HepG2 (cell line): ENCODE data around the gene ASGR1. TPM values are rescaled to one million over a fixed set of nuclear protein-coding genes. Genes with fewer than 3 reads are reported as not detected.
A peak's percentile ranks its signal among the peaks of the same experiment; 100 is the strongest.

Experiments used
- HOXA7 ChIP-seq: sonication (generic); formaldehyde crosslinking; IDR thresholded peaks from 2 replicates; pipeline ENCODE4 v1.8.1; 2022; ENCODE audit warnings: mild to moderate bottlenecking, missing genetic modification reagents, moderate library complexity
- JDP2 ChIP-seq: sonication (generic); formaldehyde crosslinking; IDR thresholded peaks from 2 replicates; pipeline ENCODE4 v1.8.1; 2022; ENCODE audit warnings: missing genetic modification reagents, borderline replicate concordance
- ZNF24 ChIP-seq: fragments of 450-650 bp; IDR thresholded peaks from 2 replicates; pipeline ENCODE4 v1.6.1; 2017; ENCODE audit warnings: antibody characterized with exemption, mild to moderate bottlenecking
- ZNF441 ChIP-seq: sonication (generic); formaldehyde crosslinking; IDR thresholded peaks from 2 replicates; pipeline ENCODE4 v1.7.0; 2021; ENCODE audit warnings: missing genetic modification reagents, borderline replicate concordance
- ZNF816 ChIP-seq: sonication (generic); formaldehyde crosslinking; IDR thresholded peaks from 2 replicates; pipeline ENCODE4 v1.8.0; 2022; ENCODE audit warnings: missing genetic modification reagents, mild to moderate bottlenecking, borderline replicate concordance
- ZSCAN21 ChIP-seq: sonication (generic); formaldehyde crosslinking; IDR thresholded peaks from 2 replicates; pipeline ENCODE4 v1.8.0; 2022; ENCODE audit warnings: mild to moderate bottlenecking, missing genetic modification reagents, moderate library complexity, borderline replicate concordance
- ZSCAN30 ChIP-seq: sonication (generic); formaldehyde crosslinking; IDR thresholded peaks from 2 replicates; pipeline ENCODE4 v1.5.0; 2020; ENCODE audit warnings: mild to moderate bottlenecking, missing genetic modification reagents
- polyA plus RNA-seq, 8 experiments: library from polyadenylated mRNA; depleted of rRNA in 3 of 8; stranded (reverse) in 7 of 8; unstranded in 1 of 8; fragments of >200 nt; fragmentation: Illumina TruSeq in 4 of 8; extraction: Trizol in 4 of 8; gene quantifications; 2 replicates each; pipeline versions ENCODE4 v1.2.1 to v1.2.3, GENCODE V29; 2011 to 2016; ENCODE audit warnings: low read depth in 4 of 8, missing spikeins in 1 of 8, mixed read lengths in 1 of 8; ENCODE audit not compliant: insufficient read depth in 1 of 8
- total RNA-seq, 5 experiments: library from RNA; depleted of rRNA; stranded (reverse); fragments of >200 nt; fragmentation: Illumina TruSeq; extraction: Trizol; gene quantifications; 2 replicates each; pipeline ENCODE4 v1.2.3, GENCODE V29; 2016; ENCODE audit warnings: low read depth in 1 of 5
- TF ChIP-seq, protein P1 (sequence below): sonication (generic); formaldehyde crosslinking; IDR thresholded peaks from 2 replicates; pipeline ENCODE4 v1.4.0; 2020; ENCODE audit warnings: mild to moderate bottlenecking, missing genetic modification reagents
- TF ChIP-seq, protein P2 (sequence below): sonication (generic); formaldehyde crosslinking; IDR thresholded peaks from 2 replicates; pipeline ENCODE4 v1.4.0; 2020; ENCODE audit warnings: mild to moderate bottlenecking, missing genetic modification reagents
- TF ChIP-seq, protein P3 (sequence below): sonication (generic); formaldehyde crosslinking; IDR thresholded peaks from 2 replicates; pipeline ENCODE4 v1.8.0; 2022; ENCODE audit warnings: low read depth, missing genetic modification reagents
- TF ChIP-seq, protein P4 (sequence below): sonication (generic); formaldehyde crosslinking; IDR thresholded peaks from 2 replicates; pipeline ENCODE4 v1.4.0; 2020; ENCODE audit warnings: mild to moderate bottlenecking, low read depth, missing genetic modification reagents
- TF ChIP-seq, protein P5 (sequence below): sonication (generic); formaldehyde crosslinking; IDR thresholded peaks from 2 replicates; pipeline ENCODE4 v1.5.1; 2020; ENCODE audit warnings: missing genetic modification reagents, mild to moderate bottlenecking, borderline replicate concordance

The ASGR1 gene
- total and polyA plus RNA-seq, 2 of the 13 experiments (the other 11 are each of a cell fraction or from before 2014, with no cell fraction given) = 353 to 796 TPM

DNA sequence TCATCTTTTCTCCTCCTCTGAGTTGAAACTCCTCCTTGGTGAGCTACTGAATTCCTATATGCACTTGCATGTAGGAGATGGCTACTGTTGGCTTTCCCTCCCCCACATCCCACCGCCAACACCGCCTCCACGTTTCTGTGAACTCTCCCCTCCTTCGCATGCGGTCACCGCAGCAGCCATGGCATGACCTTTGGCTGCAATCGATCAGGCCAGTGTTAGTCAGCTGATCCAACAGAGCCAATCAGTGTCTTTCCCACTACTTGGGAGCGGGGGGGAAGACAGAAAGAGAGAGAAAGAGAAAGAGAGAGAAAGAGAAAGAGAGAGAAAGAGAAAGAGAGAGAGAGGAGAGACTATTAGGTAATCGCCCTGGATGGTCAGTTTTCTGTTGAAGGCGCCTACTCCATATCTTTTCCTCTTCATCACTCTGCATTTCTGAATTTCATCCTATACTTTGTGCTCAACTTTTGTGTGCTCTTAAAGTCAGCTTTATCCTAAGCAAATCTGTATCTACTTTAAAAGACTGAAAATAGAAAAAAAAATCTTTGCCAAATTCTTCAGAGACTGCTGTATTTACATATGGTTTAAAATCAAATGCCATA, 22.7 kb downstream of the ASGR1 start (continued):
- TF ChIP-seq, protein P1, sequence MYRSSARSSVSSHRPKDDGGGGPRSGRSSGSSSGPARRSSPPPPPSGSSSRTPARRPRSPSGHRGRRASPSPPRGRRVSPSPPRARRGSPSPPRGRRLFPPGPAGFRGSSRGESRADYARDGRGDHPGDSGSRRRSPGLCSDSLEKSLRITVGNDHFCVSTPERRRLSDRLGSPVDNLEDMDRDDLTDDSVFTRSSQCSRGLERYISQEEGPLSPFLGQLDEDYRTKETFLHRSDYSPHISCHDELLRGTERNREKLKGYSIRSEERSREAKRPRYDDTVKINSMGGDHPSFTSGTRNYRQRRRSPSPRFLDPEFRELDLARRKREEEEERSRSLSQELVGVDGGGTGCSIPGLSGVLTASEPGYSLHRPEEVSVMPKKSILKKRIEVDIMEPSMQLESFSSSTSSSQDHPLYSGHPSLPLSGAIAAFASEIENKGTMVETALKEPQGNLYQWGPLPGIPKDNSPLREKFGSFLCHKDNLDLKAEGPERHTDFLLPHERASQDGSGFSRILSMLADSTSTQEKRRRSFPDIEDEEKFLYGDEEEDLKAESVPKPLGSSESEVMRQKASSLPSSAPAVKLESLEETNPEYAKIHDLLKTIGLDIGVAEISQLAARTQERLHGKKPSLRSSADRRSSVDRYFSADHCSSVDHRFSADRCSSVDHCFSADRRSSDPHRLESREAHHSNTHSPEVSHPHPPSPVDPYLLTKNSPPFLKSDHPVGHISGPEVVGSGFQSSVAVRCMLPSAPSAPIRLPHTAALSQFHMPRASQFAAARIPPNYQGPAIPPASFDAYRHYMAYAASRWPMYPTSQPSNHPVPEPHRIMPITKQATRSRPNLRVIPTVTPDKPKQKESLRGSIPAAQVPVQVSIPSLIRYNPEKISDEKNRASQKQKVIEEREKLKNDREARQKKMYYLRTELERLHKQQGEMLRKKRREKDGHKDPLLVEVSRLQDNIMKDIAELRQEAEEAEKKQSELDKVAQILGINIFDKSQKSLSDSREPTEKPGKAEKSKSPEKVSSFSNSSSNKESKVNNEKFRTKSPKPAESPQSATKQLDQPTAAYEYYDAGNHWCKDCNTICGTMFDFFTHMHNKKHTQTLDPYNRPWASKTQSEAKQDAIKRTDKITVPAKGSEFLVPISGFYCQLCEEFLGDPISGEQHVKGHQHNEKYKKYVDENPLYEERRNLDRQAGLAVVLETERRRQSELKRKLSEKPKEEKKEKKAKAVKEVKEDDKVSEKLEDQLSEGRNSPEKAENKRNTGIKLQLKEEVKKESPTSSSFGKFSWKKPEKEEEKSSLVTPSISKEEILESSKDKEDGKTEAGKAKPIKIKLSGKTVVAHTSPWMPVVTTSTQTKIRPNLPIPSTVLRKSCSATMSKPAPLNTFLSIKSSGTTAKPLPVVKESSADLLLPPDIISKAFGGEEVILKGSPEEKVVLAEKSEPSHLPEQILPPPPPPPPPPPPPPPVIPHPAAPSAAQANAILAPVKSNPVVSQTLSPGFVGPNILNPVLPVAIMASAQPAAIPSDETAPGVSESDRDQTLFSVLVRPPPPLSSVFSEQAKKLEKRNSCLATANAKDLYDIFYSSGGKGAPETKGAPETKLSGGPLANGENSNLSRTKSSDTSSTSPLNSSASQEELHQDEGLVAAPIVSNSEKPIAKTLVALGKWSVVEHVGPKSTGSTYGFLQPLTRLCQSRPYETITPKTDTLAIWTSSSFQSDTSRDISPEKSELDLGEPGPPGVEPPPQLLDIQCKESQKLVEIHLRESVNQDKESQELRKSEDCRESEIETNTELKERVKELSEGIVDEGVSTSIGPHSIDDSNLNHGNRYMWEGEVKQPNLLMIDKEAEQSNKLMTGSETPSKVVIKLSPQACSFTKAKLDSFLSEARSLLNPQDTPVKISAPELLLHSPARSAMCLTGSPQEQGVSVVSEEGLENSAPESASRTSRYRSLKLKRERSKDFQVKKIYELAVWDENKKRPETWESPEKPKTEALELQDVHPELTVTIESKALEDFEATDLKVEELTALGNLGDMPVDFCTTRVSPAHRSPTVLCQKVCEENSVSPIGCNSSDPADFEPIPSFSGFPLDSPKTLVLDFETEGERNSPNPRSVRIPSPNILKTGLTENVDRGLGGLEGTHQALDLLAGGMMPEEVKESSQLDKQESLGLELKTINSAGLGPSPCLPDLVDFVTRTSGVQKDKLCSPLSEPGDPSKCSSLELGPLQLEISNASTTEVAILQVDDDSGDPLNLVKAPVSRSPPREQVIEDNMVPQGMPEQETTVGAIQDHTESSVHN (CRISPR knock-in tag) = peak; percentile 95
- TF ChIP-seq, protein P2, sequence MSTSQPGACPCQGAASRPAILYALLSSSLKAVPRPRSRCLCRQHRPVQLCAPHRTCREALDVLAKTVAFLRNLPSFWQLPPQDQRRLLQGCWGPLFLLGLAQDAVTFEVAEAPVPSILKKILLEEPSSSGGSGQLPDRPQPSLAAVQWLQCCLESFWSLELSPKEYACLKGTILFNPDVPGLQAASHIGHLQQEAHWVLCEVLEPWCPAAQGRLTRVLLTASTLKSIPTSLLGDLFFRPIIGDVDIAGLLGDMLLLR (CRISPR knock-in tag) = peak; percentile 91
- TF ChIP-seq ZNF816 (no peak; the same call in 1 of the 2 replicates), JDP2 (peak; percentile 69; the same call in 1 of the 2 replicates), ZSCAN30 (CRISPR knock-in tag) (peak; percentile 32; the same call in 1 of the 2 replicates), ZNF441 (CRISPR knock-in tag) (peak; percentile 93), ZSCAN21 (CRISPR knock-in tag) (peak; percentile 83; the same call in 1 of the 2 replicates), ZNF24 (no peak), HOXA7 (peak; percentile 69; the same call in 1 of the 2 replicates)
- TF ChIP-seq, protein P3, sequence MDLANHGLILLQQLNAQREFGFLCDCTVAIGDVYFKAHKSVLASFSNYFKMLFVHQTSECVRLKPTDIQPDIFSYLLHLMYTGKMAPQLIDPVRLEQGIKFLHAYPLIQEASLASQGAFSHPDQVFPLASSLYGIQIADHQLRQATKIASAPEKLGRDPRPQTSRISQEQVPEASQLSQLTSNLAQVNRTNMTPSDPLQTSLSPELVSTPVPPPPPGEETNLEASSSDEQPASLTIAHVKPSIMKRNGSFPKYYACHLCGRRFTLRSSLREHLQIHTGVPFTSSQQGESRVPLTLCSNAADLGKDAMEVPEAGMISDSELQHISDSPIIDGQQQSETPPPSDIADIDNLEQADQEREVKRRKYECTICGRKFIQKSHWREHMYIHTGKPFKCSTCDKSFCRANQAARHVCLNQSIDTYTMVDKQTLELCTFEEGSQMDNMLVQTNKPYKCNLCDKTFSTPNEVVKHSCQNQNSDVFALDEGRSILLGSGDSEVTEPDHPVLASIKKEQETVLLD (CRISPR knock-in tag) = peak; percentile 88
- TF ChIP-seq, protein P4, sequence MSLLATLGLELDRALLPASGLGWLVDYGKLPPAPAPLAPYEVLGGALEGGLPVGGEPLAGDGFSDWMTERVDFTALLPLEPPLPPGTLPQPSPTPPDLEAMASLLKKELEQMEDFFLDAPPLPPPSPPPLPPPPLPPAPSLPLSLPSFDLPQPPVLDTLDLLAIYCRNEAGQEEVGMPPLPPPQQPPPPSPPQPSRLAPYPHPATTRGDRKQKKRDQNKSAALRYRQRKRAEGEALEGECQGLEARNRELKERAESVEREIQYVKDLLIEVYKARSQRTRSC (CRISPR knock-in tag) = peak; percentile 96
- TF ChIP-seq, protein P5, sequence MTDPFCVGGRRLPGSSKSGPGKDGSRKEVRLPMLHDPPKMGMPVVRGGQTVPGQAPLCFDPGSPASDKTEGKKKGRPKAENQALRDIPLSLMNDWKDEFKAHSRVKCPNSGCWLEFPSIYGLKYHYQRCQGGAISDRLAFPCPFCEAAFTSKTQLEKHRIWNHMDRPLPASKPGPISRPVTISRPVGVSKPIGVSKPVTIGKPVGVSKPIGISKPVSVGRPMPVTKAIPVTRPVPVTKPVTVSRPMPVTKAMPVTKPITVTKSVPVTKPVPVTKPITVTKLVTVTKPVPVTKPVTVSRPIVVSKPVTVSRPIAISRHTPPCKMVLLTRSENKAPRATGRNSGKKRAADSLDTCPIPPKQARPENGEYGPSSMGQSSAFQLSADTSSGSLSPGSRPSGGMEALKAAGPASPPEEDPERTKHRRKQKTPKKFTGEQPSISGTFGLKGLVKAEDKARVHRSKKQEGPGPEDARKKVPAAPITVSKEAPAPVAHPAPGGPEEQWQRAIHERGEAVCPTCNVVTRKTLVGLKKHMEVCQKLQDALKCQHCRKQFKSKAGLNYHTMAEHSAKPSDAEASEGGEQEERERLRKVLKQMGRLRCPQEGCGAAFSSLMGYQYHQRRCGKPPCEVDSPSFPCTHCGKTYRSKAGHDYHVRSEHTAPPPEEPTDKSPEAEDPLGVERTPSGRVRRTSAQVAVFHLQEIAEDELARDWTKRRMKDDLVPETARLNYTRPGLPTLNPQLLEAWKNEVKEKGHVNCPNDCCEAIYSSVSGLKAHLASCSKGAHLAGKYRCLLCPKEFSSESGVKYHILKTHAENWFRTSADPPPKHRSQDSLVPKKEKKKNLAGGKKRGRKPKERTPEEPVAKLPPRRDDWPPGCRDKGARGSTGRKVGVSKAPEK (CRISPR knock-in tag) = 0 out of 2 replicates have a peak, but pooled peaks have one; percentile 92
